ENCODE measurements around the gene OLFM2. TPM values are rescaled to one million over a fixed set of nuclear protein-coding genes. Genes with fewer than 3 reads are reported as not detected.

The OLFM2 gene
- total and polyA plus RNA-seq, 9 of the 15 experiments (the other 6 are each of a cell fraction or from before 2014, with no cell fraction given): 0.10 to 0.33 (median 0.23) TPM; not detected in 4

DNA sequence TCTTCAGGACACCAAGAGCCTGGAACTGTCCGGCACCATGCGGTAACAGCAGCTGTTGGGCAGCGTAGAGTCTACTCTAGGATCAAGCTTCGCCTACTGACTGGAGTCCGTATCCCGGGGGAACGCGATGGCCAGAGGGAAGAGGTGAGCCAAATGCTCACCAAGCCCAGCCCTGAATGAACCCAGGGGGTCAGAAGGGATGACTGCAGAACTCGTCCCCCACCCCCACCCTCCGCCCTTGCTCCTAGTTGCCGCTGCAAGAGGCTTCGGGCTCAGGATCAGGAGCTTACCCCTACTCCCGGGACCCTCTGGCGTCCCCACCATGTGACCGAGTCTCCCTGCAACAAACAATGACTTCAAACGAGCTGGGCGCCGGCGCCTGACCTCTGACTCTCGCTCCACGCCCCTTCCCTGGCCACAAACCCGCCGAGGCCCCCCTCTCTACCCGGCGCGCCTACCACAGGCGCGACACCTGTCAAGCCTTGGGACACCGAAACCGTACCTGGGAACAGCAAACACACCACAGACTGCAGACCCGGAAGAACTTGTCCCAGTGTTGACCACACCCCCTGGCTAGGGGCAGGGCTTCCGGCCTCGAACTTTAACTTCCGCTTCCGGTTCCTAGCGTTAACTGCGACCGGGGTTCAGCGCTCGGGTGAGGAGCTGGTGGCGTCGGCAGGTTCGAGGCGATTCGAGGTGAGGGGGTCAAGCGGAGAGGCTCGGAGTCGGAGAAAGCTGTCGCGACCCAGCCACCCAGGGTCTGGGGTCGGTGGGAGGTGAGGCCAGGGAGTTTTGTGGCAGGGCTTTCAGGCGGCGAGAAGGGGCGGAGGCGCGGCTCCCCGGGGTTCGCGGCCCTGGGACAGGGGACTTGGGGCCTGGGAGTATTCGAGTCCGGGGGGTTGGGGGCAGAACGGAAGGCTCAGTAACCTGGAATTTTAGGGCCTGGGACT lies 108.8 kb downstream of the OLFM2 start, which contains the start of gene UBL5 (continued):
- TF ChIP-seq, protein P1, sequence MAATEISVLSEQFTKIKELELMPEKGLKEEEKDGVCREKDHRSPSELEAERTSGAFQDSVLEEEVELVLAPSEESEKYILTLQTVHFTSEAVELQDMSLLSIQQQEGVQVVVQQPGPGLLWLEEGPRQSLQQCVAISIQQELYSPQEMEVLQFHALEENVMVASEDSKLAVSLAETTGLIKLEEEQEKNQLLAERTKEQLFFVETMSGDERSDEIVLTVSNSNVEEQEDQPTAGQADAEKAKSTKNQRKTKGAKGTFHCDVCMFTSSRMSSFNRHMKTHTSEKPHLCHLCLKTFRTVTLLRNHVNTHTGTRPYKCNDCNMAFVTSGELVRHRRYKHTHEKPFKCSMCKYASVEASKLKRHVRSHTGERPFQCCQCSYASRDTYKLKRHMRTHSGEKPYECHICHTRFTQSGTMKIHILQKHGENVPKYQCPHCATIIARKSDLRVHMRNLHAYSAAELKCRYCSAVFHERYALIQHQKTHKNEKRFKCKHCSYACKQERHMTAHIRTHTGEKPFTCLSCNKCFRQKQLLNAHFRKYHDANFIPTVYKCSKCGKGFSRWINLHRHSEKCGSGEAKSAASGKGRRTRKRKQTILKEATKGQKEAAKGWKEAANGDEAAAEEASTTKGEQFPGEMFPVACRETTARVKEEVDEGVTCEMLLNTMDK (IDR thresholded peaks at IDR 0.05; ENCODE audit: borderline replicate concordance, insufficient read depth, low read depth, low read length, poor library complexity, severe bottlenecking): no peak
- TF ChIP-seq ZNF561 (CRISPR knock-in tag; conservative IDR thresholded peaks at IDR 0.05): no peak
- peak; percentile 62 for TF ChIP-seq KLF13 (tag; IDR thresholded peaks at IDR 0.05; ENCODE audit: borderline replicate concordance, low read depth)
- TF ChIP-seq TFE3 (CRISPR knock-in tag; IDR thresholded peaks at IDR 0.05): no peak
- TF ChIP-seq KAT2B (IDR thresholded peaks at IDR 0.05; ENCODE audit: low read depth, low read length): no peak
- peak; percentile 60; the same call in 1 of the 2 replicates for TF ChIP-seq TOE1 (IDR thresholded peaks at IDR 0.05; ENCODE audit: borderline replicate concordance)
- TF ChIP-seq TOE1 (CRISPR knock-in tag; IDR thresholded peaks at IDR 0.05; ENCODE audit: borderline replicate concordance, low read depth): no peak
- TF ChIP-seq, protein P2, sequence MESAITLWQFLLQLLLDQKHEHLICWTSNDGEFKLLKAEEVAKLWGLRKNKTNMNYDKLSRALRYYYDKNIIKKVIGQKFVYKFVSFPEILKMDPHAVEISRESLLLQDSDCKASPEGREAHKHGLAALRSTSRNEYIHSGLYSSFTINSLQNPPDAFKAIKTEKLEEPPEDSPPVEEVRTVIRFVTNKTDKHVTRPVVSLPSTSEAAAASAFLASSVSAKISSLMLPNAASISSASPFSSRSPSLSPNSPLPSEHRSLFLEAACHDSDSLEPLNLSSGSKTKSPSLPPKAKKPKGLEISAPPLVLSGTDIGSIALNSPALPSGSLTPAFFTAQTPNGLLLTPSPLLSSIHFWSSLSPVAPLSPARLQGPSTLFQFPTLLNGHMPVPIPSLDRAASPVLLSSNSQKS (CRISPR knock-in tag; IDR thresholded peaks at IDR 0.05): no peak
- TF ChIP-seq RNF219 (CRISPR knock-in tag; IDR thresholded peaks at IDR 0.05): no peak
- no peak for TF ChIP-seq LCOR (CRISPR knock-in tag; IDR thresholded peaks at IDR 0.05)
- no peak for TF ChIP-seq RBM15 (IDR thresholded peaks at IDR 0.05; ENCODE audit: insufficient read depth, low read length)
- peak; percentile 60 for TF ChIP-seq VEZF1 (CRISPR knock-in tag; IDR thresholded peaks at IDR 0.05)
- TF ChIP-seq, protein P3, sequence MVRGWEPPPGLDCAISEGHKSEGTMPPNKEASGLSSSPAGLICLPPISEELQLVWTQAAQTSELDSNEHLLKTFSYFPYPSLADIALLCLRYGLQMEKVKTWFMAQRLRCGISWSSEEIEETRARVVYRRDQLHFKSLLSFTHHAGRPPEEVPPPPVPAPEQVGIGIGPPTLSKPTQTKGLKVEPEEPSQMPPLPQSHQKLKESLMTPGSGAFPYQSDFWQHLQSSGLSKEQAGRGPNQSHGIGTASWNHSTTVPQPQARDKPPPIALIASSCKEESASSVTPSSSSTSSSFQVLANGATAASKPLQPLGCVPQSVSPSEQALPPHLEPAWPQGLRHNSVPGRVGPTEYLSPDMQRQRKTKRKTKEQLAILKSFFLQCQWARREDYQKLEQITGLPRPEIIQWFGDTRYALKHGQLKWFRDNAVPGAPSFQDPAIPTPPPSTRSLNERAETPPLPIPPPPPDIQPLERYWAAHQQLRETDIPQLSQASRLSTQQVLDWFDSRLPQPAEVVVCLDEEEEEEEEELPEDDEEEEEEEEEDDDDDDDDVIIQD (CRISPR knock-in tag; IDR thresholded peaks at IDR 0.05): no peak
- no peak for TF ChIP-seq PHB2 (IDR thresholded peaks at IDR 0.05; ENCODE audit: low read depth)
- TF ChIP-seq MYNN (IDR thresholded peaks at IDR 0.05): no peak
- TF ChIP-seq MYNN (CRISPR knock-in tag; IDR thresholded peaks at IDR 0.05): no peak
